ENCODE results near the gene BTG3.

DNA sequence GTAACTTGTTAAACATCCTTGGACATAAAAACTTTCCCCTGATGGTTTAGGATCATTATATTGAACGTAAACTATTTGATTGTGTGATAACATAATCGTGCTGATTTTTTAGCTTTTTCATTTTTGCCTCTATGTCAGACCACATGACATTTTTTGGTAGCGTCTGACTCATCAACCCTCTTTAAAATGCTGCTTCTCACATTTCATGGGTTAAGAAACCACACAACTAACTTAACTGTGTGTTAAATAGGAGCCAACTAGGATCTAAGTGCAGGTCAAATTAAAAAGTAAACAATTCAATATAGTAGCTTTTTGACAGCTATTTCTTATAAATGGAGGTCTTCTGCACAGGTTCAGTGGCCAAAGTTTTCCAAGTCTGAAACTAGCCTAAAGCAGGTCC, 9.8 kb downstream of the BTG3 start:
- TF ChIP-seq, protein P1, sequence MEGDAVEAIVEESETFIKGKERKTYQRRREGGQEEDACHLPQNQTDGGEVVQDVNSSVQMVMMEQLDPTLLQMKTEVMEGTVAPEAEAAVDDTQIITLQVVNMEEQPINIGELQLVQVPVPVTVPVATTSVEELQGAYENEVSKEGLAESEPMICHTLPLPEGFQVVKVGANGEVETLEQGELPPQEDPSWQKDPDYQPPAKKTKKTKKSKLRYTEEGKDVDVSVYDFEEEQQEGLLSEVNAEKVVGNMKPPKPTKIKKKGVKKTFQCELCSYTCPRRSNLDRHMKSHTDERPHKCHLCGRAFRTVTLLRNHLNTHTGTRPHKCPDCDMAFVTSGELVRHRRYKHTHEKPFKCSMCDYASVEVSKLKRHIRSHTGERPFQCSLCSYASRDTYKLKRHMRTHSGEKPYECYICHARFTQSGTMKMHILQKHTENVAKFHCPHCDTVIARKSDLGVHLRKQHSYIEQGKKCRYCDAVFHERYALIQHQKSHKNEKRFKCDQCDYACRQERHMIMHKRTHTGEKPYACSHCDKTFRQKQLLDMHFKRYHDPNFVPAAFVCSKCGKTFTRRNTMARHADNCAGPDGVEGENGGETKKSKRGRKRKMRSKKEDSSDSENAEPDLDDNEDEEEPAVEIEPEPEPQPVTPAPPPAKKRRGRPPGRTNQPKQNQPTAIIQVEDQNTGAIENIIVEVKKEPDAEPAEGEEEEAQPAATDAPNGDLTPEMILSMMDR (conservative IDR thresholded peaks at IDR 0.05; ENCODE audit: low read length): no peak
- TF ChIP-seq EZH2phosphoT487 (IDR thresholded peaks at IDR 0.05; ENCODE audit: borderline replicate concordance): no peak

Data from Loucy (cell line).